Activated CD8-positive, alpha-beta memory T cell treated with anti-CD3 and anti-CD28 coated beads, Interleukin-2, amount 50 U/mL, for 48 hours (primary cell): ENCODE measurements around the gene LZTFL1.
A peak's percentile ranks its signal among the peaks of the same experiment; 100 is the strongest.

Experiments
- DNase-seq: peaks from one replicate; pipeline ENCODE4 v3.0.0-alpha.2; 2020

The LZTFL1 gene

DNA sequence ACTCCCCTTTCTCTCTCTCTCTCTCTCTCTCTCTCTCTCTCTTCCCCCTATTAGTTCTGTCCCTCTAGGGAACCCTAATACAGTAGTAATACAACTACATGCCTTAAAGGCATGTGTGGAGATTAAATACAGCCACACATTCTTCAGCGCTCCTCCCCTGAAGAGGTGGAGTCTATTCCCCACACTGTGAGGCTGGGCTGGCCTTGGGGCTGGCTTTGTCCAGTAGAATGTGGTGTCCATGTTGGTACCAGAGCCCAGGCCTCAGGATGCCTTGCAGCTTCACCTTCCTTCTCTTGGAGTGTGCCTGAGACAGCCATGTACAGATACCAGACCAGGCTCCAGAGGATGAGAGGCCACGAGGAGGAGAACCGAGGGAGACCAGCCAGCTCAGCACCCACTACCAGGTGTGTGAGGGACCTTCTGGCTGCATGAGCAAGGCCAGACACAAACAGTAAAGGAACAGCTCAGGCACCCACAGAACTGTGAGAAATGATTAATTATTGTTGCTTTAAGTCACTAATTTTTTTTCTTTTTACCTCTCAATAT lies 56.2 kb downstream of the LZTFL1 start:
- peak; percentile 34 for DNase-seq

DNA sequence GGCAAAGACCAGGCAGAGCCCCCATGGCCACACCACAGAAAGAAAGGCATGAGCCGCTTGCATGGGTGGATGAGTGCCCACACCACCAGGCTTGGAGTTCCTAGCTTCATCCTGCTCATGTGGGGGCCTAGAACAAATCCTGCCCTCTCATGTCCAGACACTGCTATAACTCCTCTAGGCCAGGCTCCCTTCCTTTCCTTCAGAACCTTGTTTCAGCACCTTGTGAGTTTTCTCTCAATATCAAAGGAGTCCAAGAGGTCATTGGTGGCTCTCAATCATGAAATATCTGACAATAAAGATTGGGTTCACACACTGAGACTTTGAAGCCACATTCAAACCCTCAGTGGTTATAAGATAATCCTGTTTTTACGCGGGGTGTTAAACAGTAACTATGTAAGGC lies 58.3 kb downstream of the LZTFL1 start:
- DNase-seq: no peak

DNA sequence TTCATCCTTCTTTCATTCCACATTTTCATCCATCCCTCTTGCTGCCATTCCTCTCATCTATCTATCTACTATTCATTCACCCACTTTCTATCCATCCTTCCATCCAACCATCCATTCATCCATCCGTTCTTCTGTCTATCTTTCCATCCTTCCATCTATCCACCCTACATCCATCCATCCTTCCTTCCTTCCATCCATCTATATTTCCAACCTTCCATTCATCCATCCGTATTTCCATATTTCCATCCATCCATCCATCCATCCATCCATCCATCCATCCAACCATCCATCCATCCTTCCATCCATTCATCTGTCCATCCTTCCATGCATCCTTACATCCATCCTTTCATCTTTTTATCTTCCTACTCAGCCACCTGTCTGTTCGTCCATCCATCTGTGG lies 59.5 kb downstream of the LZTFL1 start:
- no peak for DNase-seq

DNA sequence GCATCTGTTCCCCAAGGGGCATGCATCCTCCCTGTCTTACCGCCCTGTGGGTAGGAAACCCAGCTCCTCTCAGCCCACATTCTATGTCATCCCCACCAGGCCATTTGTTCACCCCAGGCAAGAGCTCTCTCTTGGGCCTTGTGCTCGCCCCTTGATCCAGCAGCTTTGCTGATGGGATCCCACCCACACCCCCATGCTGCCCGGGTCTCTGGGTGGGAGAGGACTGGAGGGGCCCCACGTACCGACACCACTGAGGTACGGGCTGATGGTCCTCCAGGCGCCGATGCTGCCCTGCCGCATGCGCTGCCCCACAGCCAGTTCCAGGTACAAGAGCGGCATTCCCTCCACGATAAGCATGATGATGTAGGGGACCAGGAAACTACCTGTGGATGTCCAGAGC lies 60.1 kb downstream of the LZTFL1 start:
- DNase-seq: peak; percentile 17

DNA sequence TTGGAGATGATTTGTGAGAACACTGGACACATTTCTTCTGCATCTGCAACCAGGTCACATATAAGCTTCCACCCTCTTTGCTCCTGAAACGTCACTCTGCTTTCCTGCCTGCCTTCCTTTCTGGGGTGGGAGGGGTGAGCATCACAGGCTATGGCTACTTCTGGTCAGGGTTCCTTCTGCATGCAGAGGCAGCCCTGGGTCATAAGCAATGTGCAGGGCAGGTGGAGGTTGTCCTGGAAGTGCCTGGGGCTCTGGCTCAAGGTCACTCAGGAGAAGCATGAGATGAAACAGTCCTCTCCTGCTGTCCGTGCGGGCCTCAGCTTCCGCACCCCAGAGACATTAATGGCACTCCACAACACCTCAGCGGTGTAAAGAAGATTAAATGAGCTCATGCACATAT lies 60.6 kb downstream of the LZTFL1 start:
- DNase-seq: peak; percentile 15

DNA sequence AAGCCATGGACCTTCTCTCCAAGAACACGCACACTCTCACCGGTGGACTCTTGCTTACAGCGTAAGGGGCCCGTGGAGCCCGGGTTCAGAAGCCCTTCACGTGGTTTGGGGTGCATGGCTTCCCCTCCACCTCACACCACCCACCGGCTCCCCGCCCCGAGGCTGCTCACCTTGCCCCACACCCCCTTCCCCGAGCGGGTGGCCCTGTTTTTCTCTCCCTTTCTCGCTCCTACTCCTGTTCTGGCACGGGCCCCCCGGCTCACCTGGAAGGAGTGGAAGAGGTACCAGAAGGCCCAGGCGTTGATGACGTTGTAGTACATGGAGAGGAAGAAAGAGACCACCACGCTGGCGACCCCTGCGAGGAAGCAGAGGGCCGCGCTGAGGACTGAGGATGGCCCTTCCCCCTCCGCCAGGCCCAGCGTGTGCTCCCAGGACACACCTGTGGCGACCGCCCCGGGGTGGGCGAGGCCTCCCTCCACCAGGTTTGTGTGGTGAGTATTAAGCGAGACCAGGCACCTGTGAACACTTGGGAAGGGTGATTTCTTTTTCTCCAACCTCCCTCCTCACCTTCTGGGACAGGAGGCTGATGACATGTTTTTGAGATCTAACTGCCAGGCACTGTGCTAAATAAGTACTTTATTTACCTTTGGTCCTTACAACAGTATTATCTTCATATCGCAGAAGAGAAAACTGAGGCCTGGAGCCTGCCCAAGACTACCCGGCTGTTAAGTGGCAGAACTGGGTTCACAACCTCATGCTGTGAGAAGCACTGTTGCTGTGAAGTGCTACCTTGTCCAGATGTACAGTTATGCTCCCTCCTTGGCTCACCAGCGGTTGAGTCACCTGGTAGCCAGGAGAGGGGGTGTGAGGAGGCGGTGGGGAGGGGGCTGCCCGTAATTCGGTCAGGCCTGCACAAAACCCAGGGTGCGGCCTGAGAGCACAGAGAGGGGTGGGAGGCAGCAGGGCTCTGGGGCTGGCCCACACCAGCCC lies 61.9 kb downstream of the LZTFL1 start:
- peak; percentile 36 for DNase-seq

DNA sequence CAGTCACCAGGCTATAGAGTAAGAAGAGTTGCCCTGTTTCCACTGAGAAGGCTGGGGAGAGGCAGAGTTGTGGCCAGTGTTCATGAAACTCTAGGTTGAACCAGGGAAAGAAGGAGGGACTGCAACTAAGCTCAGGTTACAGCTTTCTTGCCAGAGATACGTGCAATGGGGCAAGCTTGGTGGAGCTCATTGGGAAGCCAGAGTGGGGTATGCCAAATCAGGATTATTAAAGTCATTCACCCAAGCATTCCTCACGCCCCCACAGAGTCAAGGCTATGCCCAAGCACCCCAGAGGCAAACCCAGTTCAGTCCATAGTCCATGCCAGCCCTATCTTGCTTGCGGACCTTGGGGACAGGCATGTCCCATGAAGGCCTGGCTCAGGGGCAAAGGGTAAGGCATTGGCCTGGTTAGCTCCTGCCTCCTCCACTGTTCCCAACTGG lies 63.1 kb downstream of the LZTFL1 start:
- DNase-seq: peak; percentile 23

DNA sequence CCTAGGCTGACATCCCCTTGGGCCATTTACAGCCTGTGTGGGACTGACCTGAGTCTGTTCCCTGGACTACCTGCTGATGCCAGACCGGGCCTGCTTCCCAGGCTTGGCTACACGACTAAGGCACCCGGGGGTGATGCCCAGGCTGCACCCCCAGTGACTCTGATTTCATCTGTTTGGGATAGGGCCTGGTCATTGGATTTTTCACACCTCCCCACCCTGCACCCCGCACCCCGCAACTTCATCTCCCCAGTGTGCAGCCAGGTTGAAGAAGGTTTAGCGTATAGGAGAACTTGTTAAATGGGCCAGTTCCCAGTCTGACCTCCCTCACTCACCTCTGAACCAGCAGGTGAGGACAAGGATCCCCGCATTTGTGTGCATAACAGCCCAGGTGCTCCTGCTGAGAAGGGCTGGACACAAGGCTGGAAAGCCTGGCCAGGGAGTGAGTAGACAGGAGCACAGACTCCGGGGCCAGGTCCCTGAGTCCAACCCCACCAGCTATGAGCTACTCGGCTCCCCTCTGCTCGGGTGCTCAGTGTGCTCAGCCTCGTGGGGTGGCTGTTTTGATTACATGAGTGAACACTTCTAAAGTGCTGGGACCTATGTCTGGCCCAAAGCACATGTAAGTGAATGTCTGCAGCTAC lies 64.1 kb downstream of the LZTFL1 start:
- DNase-seq: peak; percentile 40

DNA sequence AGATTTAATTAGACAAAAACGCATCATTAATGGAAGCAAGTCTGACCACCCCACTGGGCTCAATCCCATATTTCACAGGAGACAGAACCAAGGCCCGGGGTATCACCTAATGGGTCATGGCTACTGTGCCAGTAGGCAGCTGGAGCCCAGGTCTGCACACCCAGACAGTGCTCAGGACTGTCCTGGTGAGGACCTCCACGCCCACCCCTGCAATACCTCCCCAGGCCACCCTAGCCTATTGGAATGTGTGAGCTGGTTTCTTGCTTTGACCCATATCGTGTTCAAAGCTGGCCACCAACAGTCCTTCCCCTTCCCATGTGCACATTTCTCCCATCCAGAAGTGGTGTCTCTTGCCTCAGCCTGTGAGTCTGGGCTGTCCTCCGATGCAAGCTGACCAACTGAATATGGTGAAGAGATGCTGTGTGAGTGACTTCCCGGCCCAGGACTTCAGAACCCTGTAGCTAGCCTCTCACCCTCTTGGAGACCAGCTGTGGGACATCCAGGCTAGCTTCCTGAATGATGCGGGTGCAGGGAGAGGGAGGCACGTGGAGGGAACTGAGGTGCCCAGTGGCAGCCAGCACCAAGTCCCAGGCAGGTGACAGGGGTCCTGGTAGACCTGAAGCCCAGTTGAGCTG lies 64.7 kb downstream of the LZTFL1 start:
- DNase-seq: peak; percentile 34

DNA sequence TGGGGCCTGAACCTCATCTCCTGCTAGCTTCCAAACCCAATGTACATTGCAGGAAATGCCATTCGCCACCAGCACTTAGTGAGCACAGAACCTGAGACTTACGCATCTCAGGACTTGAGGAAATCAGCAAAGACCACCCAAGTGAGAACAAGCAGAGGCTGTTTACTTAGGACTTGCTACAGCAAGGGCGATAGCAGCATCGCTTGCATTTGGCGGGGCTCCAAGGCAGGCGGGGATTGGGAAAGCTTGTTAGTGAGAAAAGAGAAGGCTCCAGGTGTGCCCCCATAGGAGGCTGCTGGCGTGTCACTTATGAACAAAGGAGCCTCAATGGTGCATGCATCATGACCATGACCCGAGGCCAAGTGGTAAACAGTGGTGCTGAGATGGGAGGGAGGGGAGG lies 65.3 kb downstream of the LZTFL1 start:
- no peak for DNase-seq

DNA sequence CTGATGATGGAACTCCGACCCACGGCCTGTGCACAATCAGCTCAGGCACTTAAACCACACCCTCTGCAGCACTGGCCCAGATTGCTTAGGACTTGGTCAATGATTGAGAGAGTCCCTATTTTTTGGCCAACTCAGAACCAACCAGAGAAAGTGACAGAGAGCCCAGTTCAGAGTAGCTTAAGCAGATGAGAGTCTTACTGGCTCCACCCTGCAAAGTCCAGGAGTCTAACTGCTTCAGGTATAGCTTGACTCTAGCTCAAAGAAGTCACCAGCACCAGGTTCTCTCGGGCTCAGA lies 65.7 kb downstream of the LZTFL1 start:
- DNase-seq: no peak

DNA sequence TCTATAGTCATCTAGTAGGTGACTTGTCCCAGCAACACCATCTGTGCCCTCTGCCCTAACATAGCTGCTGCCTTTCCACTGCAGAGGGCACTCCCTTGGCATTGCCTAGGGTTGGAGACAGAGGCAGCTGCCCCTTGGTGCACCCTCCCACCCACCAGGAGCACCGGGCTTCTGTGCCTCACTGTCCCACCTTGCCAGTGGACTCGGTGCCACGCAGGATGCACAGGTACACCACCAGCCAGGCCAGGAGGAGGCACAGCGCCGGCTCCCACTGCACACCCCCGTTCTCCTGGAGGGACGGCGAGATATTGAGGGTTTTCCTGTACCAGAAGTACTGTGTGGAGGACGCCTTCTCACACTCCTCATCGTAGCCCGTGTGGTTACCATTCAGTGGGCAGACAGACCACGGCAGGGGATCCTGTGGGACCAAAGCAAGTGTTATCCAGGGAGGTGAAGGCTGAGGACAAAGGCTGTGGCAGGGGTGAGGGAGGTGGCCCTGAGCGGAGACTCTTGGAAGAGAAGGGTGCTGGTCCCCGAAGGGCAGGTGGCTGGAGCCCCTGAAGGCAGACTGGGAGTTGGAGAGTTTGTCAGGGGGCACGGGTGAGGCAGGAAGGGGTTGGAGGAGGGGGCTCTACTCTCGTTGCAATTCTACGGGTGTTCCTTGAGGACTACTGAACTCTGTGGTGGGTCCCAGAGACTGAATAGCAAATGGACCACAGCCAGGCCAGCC lies 66.2 kb downstream of the LZTFL1 start:
- DNase-seq: peak; percentile 42

DNA sequence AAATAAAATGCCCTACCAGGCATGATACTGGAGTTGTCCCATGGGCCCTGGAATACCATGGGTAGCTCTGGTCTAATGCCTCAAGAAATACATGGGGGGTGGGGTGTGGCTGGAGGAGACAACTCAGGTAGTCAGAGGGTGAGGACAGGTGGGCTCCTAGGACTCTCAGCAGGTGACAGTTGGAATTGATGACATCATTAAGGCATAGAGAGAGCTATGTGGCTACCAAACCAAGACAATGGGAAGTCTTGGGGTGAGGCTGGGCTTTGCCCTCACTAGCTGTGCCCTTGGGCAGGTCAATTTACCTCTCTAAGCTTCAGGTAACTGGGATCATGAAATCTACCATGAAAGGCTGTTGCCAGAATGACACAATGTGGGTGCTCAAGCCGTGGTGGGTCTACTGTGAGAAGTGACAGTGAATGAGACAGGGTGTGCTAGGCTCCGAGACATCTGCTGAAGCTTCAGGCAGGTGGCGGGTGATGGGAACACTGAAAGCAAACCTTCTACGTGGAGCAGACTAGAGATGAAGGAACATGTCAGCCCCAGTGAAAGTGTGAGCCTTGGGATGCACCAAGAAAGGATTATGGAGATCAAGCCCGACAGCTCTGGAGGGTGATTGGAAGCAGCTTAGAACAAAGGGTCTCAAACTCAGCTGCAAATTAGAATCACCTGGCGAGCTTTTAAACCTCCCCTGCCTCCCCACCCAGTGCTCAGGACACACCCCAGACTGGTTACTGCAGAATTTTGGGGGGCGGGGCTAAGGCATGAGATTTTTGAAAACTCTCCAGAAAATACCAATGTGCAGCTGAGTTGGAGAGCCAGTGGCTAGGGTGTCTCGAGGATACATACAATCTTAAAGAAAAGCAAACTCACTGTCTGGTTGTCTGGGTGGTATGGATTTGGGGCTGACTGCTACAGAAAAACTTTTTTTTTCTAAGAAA lies 67.1 kb downstream of the LZTFL1 start:
- peak; percentile 33 for DNase-seq

DNA sequence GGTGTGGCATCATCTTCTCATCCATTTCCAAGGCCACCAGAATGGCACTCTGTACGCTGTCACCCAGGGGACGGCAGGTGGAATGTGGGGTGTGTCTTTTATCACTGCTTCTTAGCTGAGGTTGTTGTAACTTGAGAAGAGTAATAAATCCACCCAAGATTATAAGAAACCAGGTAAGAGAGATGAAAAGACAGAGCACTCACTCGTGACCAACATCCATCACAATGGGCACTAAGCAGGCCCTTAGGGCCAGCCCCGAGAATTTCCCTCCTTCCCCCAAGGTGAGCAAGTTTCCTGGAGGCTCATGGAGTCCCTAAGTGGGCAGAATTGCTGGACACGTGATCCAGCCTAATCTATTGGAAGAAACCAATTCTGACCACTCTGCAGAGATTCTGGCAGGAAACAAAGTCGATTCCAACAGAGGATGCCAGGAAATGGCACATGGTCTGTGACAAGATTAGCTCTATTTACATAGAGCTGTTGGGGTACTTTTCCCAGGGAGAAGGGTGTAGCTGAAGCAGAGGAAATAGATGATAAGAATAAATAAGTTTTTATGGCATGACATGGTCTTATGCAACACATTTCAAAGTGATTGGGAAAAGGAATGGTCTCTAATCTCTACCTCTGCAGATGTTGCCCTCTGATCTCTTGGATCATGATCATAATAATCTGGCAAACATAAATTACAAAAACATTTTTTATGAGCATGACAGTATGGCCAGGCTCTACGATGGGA lies 68.0 kb downstream of the LZTFL1 start:
- DNase-seq: peak; percentile 10
